ENCODE measurements around the gene MAP3K1. TPM values are rescaled to one million over a fixed set of nuclear protein-coding genes. Genes with fewer than 3 reads are reported as not detected.
A peak's percentile ranks its signal among the peaks of the same experiment; 100 is the strongest.

Gene MAP3K1
- total RNA-seq, 1 donor from 2014 or later = 20.0 TPM

- H3K9me3 Mint-ChIP-seq (ENCODE audit: low read depth) = no peaks in the 10 kb centered on the region
- no peak overlapping the region for H3K27ac Mint-ChIP-seq
- no peak for DNase-seq (ENCODE audit: low spot score, unreplicated experiment)
- H3K36me3 Mint-ChIP-seq (ENCODE audit: insufficient read depth) = peaks cover 4% of the 10 kb centered on the region
- H3K4me1 Mint-ChIP-seq (ENCODE audit: low read depth) = peaks cover 22% of the 10 kb centered on the region
- no peaks in the 10 kb centered on the region for H3K27me3 Mint-ChIP-seq
- no peak overlapping the region for H3K4me3 Mint-ChIP-seq (ENCODE audit: low read depth)
- TF ChIP-seq, protein P1, sequence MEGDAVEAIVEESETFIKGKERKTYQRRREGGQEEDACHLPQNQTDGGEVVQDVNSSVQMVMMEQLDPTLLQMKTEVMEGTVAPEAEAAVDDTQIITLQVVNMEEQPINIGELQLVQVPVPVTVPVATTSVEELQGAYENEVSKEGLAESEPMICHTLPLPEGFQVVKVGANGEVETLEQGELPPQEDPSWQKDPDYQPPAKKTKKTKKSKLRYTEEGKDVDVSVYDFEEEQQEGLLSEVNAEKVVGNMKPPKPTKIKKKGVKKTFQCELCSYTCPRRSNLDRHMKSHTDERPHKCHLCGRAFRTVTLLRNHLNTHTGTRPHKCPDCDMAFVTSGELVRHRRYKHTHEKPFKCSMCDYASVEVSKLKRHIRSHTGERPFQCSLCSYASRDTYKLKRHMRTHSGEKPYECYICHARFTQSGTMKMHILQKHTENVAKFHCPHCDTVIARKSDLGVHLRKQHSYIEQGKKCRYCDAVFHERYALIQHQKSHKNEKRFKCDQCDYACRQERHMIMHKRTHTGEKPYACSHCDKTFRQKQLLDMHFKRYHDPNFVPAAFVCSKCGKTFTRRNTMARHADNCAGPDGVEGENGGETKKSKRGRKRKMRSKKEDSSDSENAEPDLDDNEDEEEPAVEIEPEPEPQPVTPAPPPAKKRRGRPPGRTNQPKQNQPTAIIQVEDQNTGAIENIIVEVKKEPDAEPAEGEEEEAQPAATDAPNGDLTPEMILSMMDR (IDR thresholded peaks at IDR 0.05; ENCODE audit: unreplicated experiment) = no peak
These were observed 98.4 kb downstream of the MAP3K1 start for GRCh38 chr5:56913766-56914165.

DNA sequence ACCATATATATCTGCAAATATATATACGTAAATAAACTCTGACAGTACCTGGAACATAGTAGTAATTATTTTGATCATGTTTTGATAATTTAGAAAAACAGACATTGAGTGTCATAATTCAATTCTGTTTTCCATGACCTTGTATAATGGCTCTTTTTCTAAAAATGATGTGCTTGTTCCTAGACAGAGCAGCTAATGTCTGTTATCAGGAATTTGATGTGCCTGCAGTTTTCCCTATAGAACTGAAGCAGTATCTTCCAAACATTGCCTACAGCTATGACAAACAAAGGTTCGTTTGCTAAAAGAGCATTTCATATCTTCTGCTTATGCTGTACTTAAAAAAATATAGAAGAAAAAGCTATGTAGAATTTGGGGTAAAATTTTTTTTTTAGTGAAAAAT is 99.3 kb downstream of the MAP3K1 start:
- no peak overlapping the region for H3K27ac Mint-ChIP-seq
- H3K9me3 Mint-ChIP-seq (ENCODE audit: low read depth) = no peaks in the 10 kb centered on the region
- H3K4me1 Mint-ChIP-seq (ENCODE audit: low read depth) = peaks cover 19% of the 10 kb centered on the region
- H3K36me3 Mint-ChIP-seq (ENCODE audit: insufficient read depth) = peaks cover 4% of the 10 kb centered on the region
- no peak overlapping the region for H3K4me3 Mint-ChIP-seq (ENCODE audit: low read depth)
- H3K27me3 Mint-ChIP-seq = no peaks in the 10 kb centered on the region
- DNase-seq (ENCODE audit: low spot score, unreplicated experiment) = no peak
- TF ChIP-seq, protein P1 (IDR thresholded peaks at IDR 0.05; ENCODE audit: unreplicated experiment) = no peak

GRCh38 chr5:56917534-56917933 is 102.2 kb downstream of the MAP3K1 start:
- Mint-ChIP-seq H3K4me3 (ENCODE audit: low read depth) (no peak overlapping the region), H3K27me3 (no peaks in the 10 kb centered on the region), H3K4me1 (ENCODE audit: low read depth) (peaks cover 7% of the 10 kb centered on the region), H3K27ac (peak overlapping the region; percentile 18), H3K36me3 (ENCODE audit: insufficient read depth) (peaks cover 16% of the 10 kb centered on the region), H3K9me3 (ENCODE audit: low read depth) (no peaks in the 10 kb centered on the region)
- TF ChIP-seq, protein P1 (IDR thresholded peaks at IDR 0.05; ENCODE audit: unreplicated experiment) = no peak
- DNase-seq (ENCODE audit: low spot score, unreplicated experiment) = no peak

GRCh38 chr5:56918054-56918453 is 102.7 kb downstream of the MAP3K1 start:
- no peak for DNase-seq (ENCODE audit: low spot score, unreplicated experiment)
- peaks cover 19% of the 10 kb centered on the region for H3K36me3 Mint-ChIP-seq (ENCODE audit: insufficient read depth)

GRCh38 chr5:56919942-56920662 is 104.8 kb downstream of the MAP3K1 start:
- TF ChIP-seq, protein P1 (IDR thresholded peaks at IDR 0.05; ENCODE audit: unreplicated experiment) = no peak
- no peak overlapping the region for H3K4me3 Mint-ChIP-seq (ENCODE audit: low read depth)
- H3K27me3 Mint-ChIP-seq = no peaks in the 10 kb centered on the region
- no peak overlapping the region for H3K27ac Mint-ChIP-seq
- peaks cover 33% of the 10 kb centered on the region for H3K36me3 Mint-ChIP-seq (ENCODE audit: insufficient read depth)
- peaks cover 7% of the 10 kb centered on the region for H3K4me1 Mint-ChIP-seq (ENCODE audit: low read depth)
- H3K9me3 Mint-ChIP-seq (ENCODE audit: low read depth) = peaks cover 6% of the 10 kb centered on the region
- no peak for DNase-seq (ENCODE audit: low spot score, unreplicated experiment)

More at GRCh38 chr5:56918054-56918453, 102.7 kb downstream of the MAP3K1 start:
- TF ChIP-seq, protein P1 (IDR thresholded peaks at IDR 0.05; ENCODE audit: unreplicated experiment) = no peak
- Mint-ChIP-seq H3K4me1 (ENCODE audit: low read depth) (peaks cover 7% of the 10 kb centered on the region), H3K9me3 (ENCODE audit: low read depth) (no peaks in the 10 kb centered on the region), H3K4me3 (ENCODE audit: low read depth) (no peak overlapping the region), H3K27me3 (no peaks in the 10 kb centered on the region), H3K27ac (peak overlapping the region; percentile 18)
